HG03575 (cell line): ENCODE measurements around the gene ELMOD1.

Experiments
- ATAC-seq: cut with Tn5 transposase; IDR thresholded peaks from one replicate; pipeline ENCODE4 v1.9.1; 2021; ENCODE audit not compliant: unreplicated experiment, insufficient number of reproducible peaks, low FRiP score; ENCODE audit errors: extremely low read depth

ELMOD1 gene

GRCh38 chr11:107623183-107623582 lies 32.2 kb downstream of the ELMOD1 start:
- no peak for ATAC-seq

GRCh38 chr11:107624983-107625684 lies 34.2 kb downstream of the ELMOD1 start:
- no peak for ATAC-seq

- ATAC-seq: no peak
Observed at GRCh38 chr11:107625685-107625989, 34.7 kb downstream of the ELMOD1 start.

GRCh38 chr11:107631043-107631442 lies 40.1 kb downstream of the ELMOD1 start:
- no peak for ATAC-seq

- no peak for ATAC-seq
Observed at GRCh38 chr11:107631931-107632330, 41.0 kb downstream of the ELMOD1 start.

- ATAC-seq: no peak
Observed at GRCh38 chr11:107646783-107647182, 55.8 kb downstream of the ELMOD1 start.

GRCh38 chr11:107648242-107648641 lies 57.3 kb downstream of the ELMOD1 start:
- no peak for ATAC-seq

GRCh38 chr11:107651672-107652071 lies 60.7 kb downstream of the ELMOD1 start:
- no peak for ATAC-seq

- ATAC-seq: no peak
Observed at GRCh38 chr11:107653076-107653475, 62.1 kb downstream of the ELMOD1 start.

GRCh38 chr11:107655602-107656001 lies 64.7 kb downstream of the ELMOD1 start:
- no peak for ATAC-seq

- no peak for ATAC-seq
Observed at GRCh38 chr11:107659310-107659709, 68.4 kb downstream of the ELMOD1 start.

- ATAC-seq: no peak
Observed at GRCh38 chr11:107660066-107660465, 69.1 kb downstream of the ELMOD1 start.

GRCh38 chr11:107661656-107662055 lies 70.7 kb downstream of the ELMOD1 start:
- no peak for ATAC-seq

- ATAC-seq: no peak
Observed at GRCh38 chr11:107665018-107665417, 74.1 kb downstream of the ELMOD1 start.

GRCh38 chr11:107666911-107667613 lies 76.1 kb downstream of the ELMOD1 start:
- ATAC-seq: no peak

GRCh38 chr11:107669191-107669740 lies 78.3 kb downstream of the ELMOD1 start:
- ATAC-seq: no peak

GRCh38 chr11:107669893-107670601 lies 79.1 kb downstream of the ELMOD1 start:
- ATAC-seq: no peak

- ATAC-seq: no peak
Observed at GRCh38 chr11:107675902-107676301, 85.0 kb downstream of the ELMOD1 start.

GRCh38 chr11:107676336-107677057 lies 85.5 kb downstream of the ELMOD1 start:
- ATAC-seq: no peak
